T-cell (primary cell): ENCODE measurements around the gene TYK2. TPM values are rescaled to one million over a fixed set of nuclear protein-coding genes. Genes with fewer than 3 reads are reported as not detected.

Experiments used
- ATAC-seq, 4 experiments: fragments of 200-7000 bp in 3 of 4; fragments of 150-1000 bp in 1 of 4; cut with Tn5 transposase; replicated peaks in 1 of 4; 1 replicate in 3 of 4; 2 replicates in 1 of 4; pipeline ENCODE4 v1.10.0; 2021; ENCODE audit warnings: moderate library complexity in 3 of 4, mild to moderate bottlenecking in 2 of 4, moderate number of reproducible peaks in 1 of 4
- CTCF ChIA-PET, 2 donors: fragments of 300-600 bp; sonication (Branson Sonifier 250); formaldehyde crosslinking; loops; one replicate each; lab custom pipeline; 2022; ENCODE audit warnings: antibody characterized with exemption in 2 of 2; lab: Charles Lee
- POLR2A ChIA-PET, 2 donors: fragments of 300-600 bp; sonication (Branson Sonifier 250); formaldehyde crosslinking; loops; one replicate each; lab custom pipeline; 2022; ENCODE audit warnings: antibody characterized with exemption in 2 of 2; lab: Charles Lee
- DNase-seq, 35 experiments: peaks; one replicate each; pipeline versions ENCODE4 v3.0.0 to v3.0.0-alpha.2; 2013 to 2023
- H3K27ac ChIP-seq: one replicate; pipeline ENCODE4 v1.5.1; 2013; ENCODE audit warnings: low read length
- H3K27me3 ChIP-seq, 2 experiments: replicated peaks in 1 of 2; 1 replicate in 1 of 2; 2 replicates in 1 of 2; pipeline versions ENCODE4 v1.6.1 to v1.7.0; 2013; ENCODE audit warnings: low read length in 1 of 2, mixed read lengths in 1 of 2; ENCODE audit not compliant: control insufficient read depth in 2 of 2, insufficient read depth in 2 of 2; ENCODE audit errors: extremely low read depth in 1 of 2
- H3K36me3 ChIP-seq, 2 donors: 1 replicate in 1 of 2; 2 replicates in 1 of 2; pipeline versions ENCODE4 v1.6.1 to v1.7.0; 2013; ENCODE audit warnings: low read length in 1 of 2; ENCODE audit not compliant: control insufficient read depth in 2 of 2, insufficient read depth in 1 of 2; ENCODE audit errors: extremely low read depth in 1 of 2
- H3K4me1 ChIP-seq, 2 experiments: 1 replicate in 1 of 2; 2 replicates in 1 of 2; pipeline versions ENCODE4 v1.6.1 to v1.7.0; 2013; ENCODE audit warnings: low read length in 2 of 2, mixed read lengths in 1 of 2; ENCODE audit not compliant: insufficient read depth in 2 of 2, control insufficient read depth in 1 of 2; ENCODE audit errors: extremely low read depth in 1 of 2
- H3K4me3 ChIP-seq, 2 donors: 1 replicate in 1 of 2; 2 replicates in 1 of 2; pipeline versions ENCODE4 v1.5.1 to v1.7.0; 2013; ENCODE audit warnings: mild to moderate bottlenecking in 2 of 2, low read length in 1 of 2, moderate library complexity in 1 of 2; ENCODE audit not compliant: control insufficient read depth in 1 of 2; ENCODE audit errors: extremely low read depth in 1 of 2
- H3K9me3 ChIP-seq: 2 replicates; pipeline ENCODE4 v1.7.0; 2013
- H3K27ac Mint-ChIP-seq, 2 donors: one replicate each; pipeline ENCODE4 v1.8.0; 2020 to 2021; ENCODE audit warnings: mild to moderate bottlenecking in 2 of 2, mixed read lengths in 2 of 2
- H3K27me3 Mint-ChIP-seq, 2 donors: one replicate each; pipeline ENCODE4 v1.8.0; 2021 to 2022; ENCODE audit warnings: mixed read lengths in 2 of 2
- H3K36me3 Mint-ChIP-seq: one replicate; pipeline ENCODE4 v1.8.0; 2021; ENCODE audit warnings: mixed read lengths
- H3K4me1 Mint-ChIP-seq, 3 donors: one replicate each; pipeline ENCODE4 v1.8.0; 2020 to 2022; ENCODE audit warnings: mixed read lengths in 3 of 3, mild to moderate bottlenecking in 1 of 3
- H3K4me3 Mint-ChIP-seq, 3 donors: one replicate each; pipeline ENCODE4 v1.8.0; 2020 to 2022; ENCODE audit warnings: mild to moderate bottlenecking in 3 of 3, mixed read lengths in 3 of 3, moderate library complexity in 3 of 3
- H3K9me3 Mint-ChIP-seq, 3 donors: one replicate each; pipeline ENCODE4 v1.8.0; 2020 to 2022; ENCODE audit warnings: mixed read lengths in 3 of 3
- WGBS: methylation state at CpG from one replicate; pipeline ENCODE4 v1.1.5; 2013; ENCODE audit warnings: missing lambda C conversion rate; ENCODE audit not compliant: insufficient coverage; 5-methylcytosine and 5-hydroxymethylcytosine counted together
- total RNA-seq, 35 experiments: library from RNA in 6 of 35; stranded (reverse) in 6 of 35; fragments of 120-200 nt in 1 of 35; gene quantifications; one replicate each; pipeline versions ENCODE4 v1.2.1 to v1.2.4 and lab custom pipeline; 2013 to 2026

The TYK2 gene
- total RNA-seq, 5 donors from 2014 or later (not counting 1 experiment from before 2014, with no cell fraction given) = 277 to 346 (median 323) TPM

- ChIA-PET POLR2A (no interaction called here), CTCF (interaction anchor here in 1 of 2 donors (0.6 to 1.5 kb wide), 2 partner anchors 9 to 18 kb away, joined by 3 to 4 read pairs; partner anchors contain the start of gene CDC37)
- peaks cover 15 to 81% of the 10 kb centered on the region in 2 experiments for H3K4me1 ChIP-seq
- no peaks in the 10 kb centered on the region for H3K9me3 Mint-ChIP-seq
- H3K4me1 Mint-ChIP-seq = peaks cover 40 to 74% (median 60%) of the 10 kb centered on the region in 3 donors
- H3K27ac ChIP-seq = no peak overlapping the region
- H3K36me3 ChIP-seq = no peaks in the 10 kb centered on the region
- H3K27me3 Mint-ChIP-seq = peaks cover 47 to 56% of the 10 kb centered on the region in 2 donors
- peak overlapping the region in 1 of 2 donors; percentile 10 for H3K27ac Mint-ChIP-seq
- no peaks in the 10 kb centered on the region for H3K36me3 Mint-ChIP-seq
- H3K9me3 ChIP-seq = no peaks in the 10 kb centered on the region
- no peak overlapping the region for H3K4me3 ChIP-seq
- H3K27me3 ChIP-seq = peaks cover 8 to 87% of the 10 kb centered on the region in 2 experiments
- H3K4me3 Mint-ChIP-seq = peak overlapping the region in 2 of 3 donors; percentile 40 to 57
- ATAC-seq (no peak), DNase-seq (no peak)
- 65% methylated on average over 4 of the region's 4 CpGs for WGBS
Measured at GRCh38 chr19:10422046-10422461, 41.7 kb upstream of the TYK2 start.

- 24% methylated on average over 16 of the region's 17 CpGs for WGBS
- Histone ChIP-seq H3K4me3 (peak overlapping the region in 1 of 2 donors; percentile 25), H3K9me3 (no peaks in the 10 kb centered on the region), H3K4me1 (peaks cover 15 to 87% of the 10 kb centered on the region in 2 experiments), H3K36me3 (no peaks in the 10 kb centered on the region), H3K27ac (no peak overlapping the region), H3K27me3 (peaks cover 8 to 92% of the 10 kb centered on the region in 2 experiments)
- Mint-ChIP-seq H3K27me3 (peaks cover 50 to 60% of the 10 kb centered on the region in 2 donors), H3K27ac (peak overlapping the region in 1 of 2 donors; percentile 10), H3K36me3 (no peaks in the 10 kb centered on the region), H3K9me3 (no peaks in the 10 kb centered on the region), H3K4me3 (peak overlapping the region; percentile 40 to 57 (median 57)), H3K4me1 (peaks cover 44 to 76% (median 65%) of the 10 kb centered on the region in 3 donors)
- ATAC-seq = no peak
- DNase-seq = peak in 1 of 35 experiments; percentile 58
- ChIA-PET POLR2A (no interaction called here), CTCF (interaction anchor here in 1 of 2 donors (0.6 to 1.5 kb wide), 2 partner anchors 8 to 18 kb away, joined by 3 to 4 read pairs; partner anchors contain the start of gene CDC37)
Measured at GRCh38 chr19:10421240-10422045, 41.1 kb upstream of the TYK2 start.

DNA sequence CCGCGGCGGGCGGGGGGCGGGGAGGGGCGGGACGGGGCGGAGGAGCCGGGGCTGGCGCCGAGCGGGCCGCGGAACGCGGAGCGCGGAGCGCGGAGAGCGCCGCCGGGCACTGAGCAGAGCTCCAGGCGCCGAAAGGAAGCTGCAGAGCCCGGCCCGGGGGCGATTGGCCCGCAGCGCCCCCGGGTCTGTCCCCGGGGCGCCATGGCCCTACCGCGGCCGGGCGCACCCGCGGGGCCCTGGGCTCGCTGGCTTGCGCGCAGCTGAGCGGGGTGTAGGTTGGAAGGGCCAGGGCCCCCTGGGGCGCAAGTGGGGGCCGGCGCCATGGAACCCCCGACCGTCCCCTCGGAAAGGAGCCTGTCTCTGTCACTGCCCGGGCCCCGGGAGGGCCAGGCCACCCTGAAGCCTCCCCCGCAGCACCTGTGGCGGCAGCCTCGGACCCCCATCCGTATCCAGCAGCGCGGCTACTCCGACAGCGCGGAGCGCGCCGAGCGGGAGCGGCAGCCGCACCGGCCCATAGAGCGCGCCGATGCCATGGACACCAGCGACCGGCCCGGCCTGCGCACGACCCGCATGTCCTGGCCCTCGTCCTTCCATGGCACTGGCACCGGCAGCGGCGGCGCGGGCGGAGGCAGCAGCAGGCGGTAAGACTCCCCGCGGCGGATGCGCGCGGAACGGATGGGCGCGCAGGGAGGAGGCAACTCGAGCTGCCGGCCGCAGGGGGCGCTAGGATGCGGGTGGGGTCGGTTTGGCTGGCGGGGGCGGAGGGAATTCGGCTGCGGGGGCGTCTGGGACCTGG is 40.3 kb upstream of the TYK2 start, which contains the start of gene PDE4A:
Gene PDE4A (plus strand): TSS at position 95 of the 796 bp plus-strand sequence. CDS start 227 bp downstream, at position 322.
- Mint-ChIP-seq H3K4me3 (peak within 1 kb of the TSS; percentile 60 to 72 (median 67)), H3K27ac (peak within 1 kb of the TSS; percentile 40 to 51), H3K36me3 (no peaks in the 10 kb centered on the region), H3K4me1 (peaks cover 49 to 76% (median 69%) of the 10 kb centered on the region in 3 donors), H3K27me3 (peaks cover 50 to 60% of the 10 kb centered on the region in 2 donors), H3K9me3 (no peaks in the 10 kb centered on the region)
- DNase-seq = peak in 30 of 35 experiments; percentile 39 to 79 (median 57)
- ChIA-PET POLR2A (no interaction called here), CTCF (interaction anchor here in 1 of 2 donors (0.6 to 1.5 kb wide), 3 partner anchors 12 to 92 kb away, joined by 3 to 4 read pairs (median 4); partner anchors contain the start of gene CDC37)
- WGBS = 1% methylated on average over 99 of the region's 104 CpGs
- Histone ChIP-seq H3K36me3 (no peaks in the 10 kb centered on the region), H3K27ac (no peak within 1 kb of the TSS), H3K4me3 (peak within 1 kb of the TSS; percentile 19 to 52), H3K4me1 (peaks cover 17 to 87% of the 10 kb centered on the region in 2 experiments), H3K9me3 (no peaks in the 10 kb centered on the region), H3K27me3 (peaks cover 8 to 94% of the 10 kb centered on the region in 2 experiments)
- peak in 1 of 4 experiments; percentile 5 for ATAC-seq

GRCh38 chr19:10419646-10420443 is 39.5 kb upstream of the TYK2 start:
- Histone ChIP-seq H3K36me3 (no peaks in the 10 kb centered on the region), H3K9me3 (no peaks in the 10 kb centered on the region), H3K27ac (no peak overlapping the region), H3K4me1 (peaks cover 17 to 82% of the 10 kb centered on the region in 2 experiments), H3K27me3 (peaks cover 8 to 88% of the 10 kb centered on the region in 2 experiments), H3K4me3 (peak overlapping the region; percentile 19 to 52)
- ATAC-seq = peak; percentile 14 to 22 (median 18)
- Mint-ChIP-seq H3K36me3 (no peaks in the 10 kb centered on the region), H3K9me3 (no peaks in the 10 kb centered on the region), H3K4me1 (peaks cover 42 to 70% (median 62%) of the 10 kb centered on the region in 3 donors), H3K27ac (peak overlapping the region; percentile 40 to 51), H3K27me3 (peaks cover 45 to 56% of the 10 kb centered on the region in 2 donors), H3K4me3 (peak overlapping the region; percentile 60 to 72 (median 67))
- CTCF ChIA-PET = interaction anchor here in 1 of 2 donors (1.1 kb wide), 1 partner anchor 11 kb away, joined by 3 read pairs; no protein-coding TSS in a partner anchor
- WGBS = 2% methylated on average over 44 of the region's 61 CpGs
- DNase-seq = peak in 17 of 35 experiments; percentile 26 to 80 (median 43)
- POLR2A ChIA-PET = interaction anchor here in 1 of 2 donors (0.7 kb wide), 1 partner anchor 12 kb away, joined by 6 read pairs; no protein-coding TSS in a partner anchor

DNA sequence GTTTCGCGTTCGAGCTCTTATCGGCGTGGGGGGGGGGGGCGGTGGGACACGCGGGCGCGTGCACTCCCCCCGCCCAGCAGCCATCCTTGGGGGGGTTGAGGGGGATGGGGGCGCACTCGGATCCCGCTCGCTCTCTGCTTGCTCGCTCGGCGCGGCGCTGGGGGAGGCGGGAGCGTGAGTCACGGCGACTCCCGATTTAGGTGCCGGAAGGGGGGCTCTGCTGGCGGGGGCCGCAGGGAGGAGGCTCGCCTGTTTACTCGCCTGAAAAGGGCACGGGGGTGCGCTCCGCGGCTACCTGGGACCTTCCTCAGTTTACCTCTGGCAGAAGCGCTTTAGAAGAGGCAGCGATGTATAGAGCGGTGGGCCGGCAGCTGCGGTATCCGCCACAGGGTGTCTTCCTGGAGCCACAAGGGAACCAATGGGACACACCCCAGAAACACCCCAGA is 38.9 kb upstream of the TYK2 start:
- no peaks in the 10 kb centered on the region for H3K9me3 Mint-ChIP-seq
- peak overlapping the region in 1 of 2 donors; percentile 51 for H3K27ac Mint-ChIP-seq
- peaks cover 42 to 64% (median 57%) of the 10 kb centered on the region in 3 donors for H3K4me1 Mint-ChIP-seq
- peaks cover 8 to 82% of the 10 kb centered on the region in 2 experiments for H3K27me3 ChIP-seq
- no peaks in the 10 kb centered on the region for H3K9me3 ChIP-seq
- H3K36me3 Mint-ChIP-seq = no peaks in the 10 kb centered on the region
- ChIA-PET POLR2A (interaction anchor here in 1 of 2 donors (0.6 to 0.7 kb wide), 2 partner anchors 13 to 323 kb away, joined by 6 to 7 read pairs; no protein-coding TSS in a partner anchor), CTCF (interaction anchor here (0.6 to 1.1 kb wide), 2 partner anchors 16 to 18 kb away, joined by 3 read pairs; partner anchors contain the start of gene CDC37 (in 1 of the 2))
- peak in 1 of 4 experiments; percentile 4 for ATAC-seq
- H3K4me3 Mint-ChIP-seq = peak overlapping the region; percentile 60 to 72 (median 67)
- H3K4me1 ChIP-seq = peaks cover 15 to 75% of the 10 kb centered on the region in 2 experiments
- H3K4me3 ChIP-seq = peak overlapping the region in 1 of 2 donors; percentile 52
- no peak overlapping the region for H3K27ac ChIP-seq
- no peaks in the 10 kb centered on the region for H3K36me3 ChIP-seq
- DNase-seq = peak in 2 of 35 experiments; percentile 49 to 57
- peaks cover 45 to 53% of the 10 kb centered on the region in 2 donors for H3K27me3 Mint-ChIP-seq
- WGBS = 1% methylated on average over 35 of the region's 40 CpGs
